Activated CD4-positive, alpha-beta memory T cell treated with anti-CD3 and anti-CD28 coated beads, Interleukin-2, amount 10 ng/mL, durations not matched to agents 7 days and 5 days (primary cell): ENCODE data around the gene PRKCA. TPM values are rescaled to one million over a fixed set of nuclear protein-coding genes. Genes with fewer than 3 reads are reported as not detected.

ENCODE experiments used
- CTCF ChIA-PET: fragments of 350-600 bp; sonication (Branson Sonifier 250); formaldehyde crosslinking; loops from one replicate; lab custom pipeline; 2021; ENCODE audit warnings: antibody characterized with exemption, inconsistent platforms; lab: Charles Lee
- POLR2A ChIA-PET: fragments of 350-600 bp; sonication (Branson Sonifier 250); formaldehyde crosslinking; loops from one replicate; lab custom pipeline; 2021; ENCODE audit warnings: antibody characterized with exemption; lab: Charles Lee
- DNase-seq: peaks from one replicate; pipeline ENCODE4 v3.0.0-alpha.2; 2020
- H3K27ac Mint-ChIP-seq: one replicate; pipeline ENCODE4 v1.8.0; 2021; ENCODE audit warnings: mild to moderate bottlenecking, mixed read lengths
- H3K27me3 Mint-ChIP-seq: one replicate; pipeline ENCODE4 v1.8.0; 2021; ENCODE audit warnings: mixed read lengths
- H3K36me3 Mint-ChIP-seq: one replicate; pipeline ENCODE4 v1.8.0; 2021; ENCODE audit warnings: low read depth, mixed read lengths
- H3K4me1 Mint-ChIP-seq: one replicate; pipeline ENCODE4 v1.8.0; 2021; ENCODE audit warnings: mixed read lengths
- H3K4me3 Mint-ChIP-seq: one replicate; pipeline ENCODE4 v1.8.0; 2021; ENCODE audit warnings: mild to moderate bottlenecking, mixed read lengths
- H3K9me3 Mint-ChIP-seq: one replicate; pipeline ENCODE4 v1.8.0; 2021; ENCODE audit warnings: mixed read lengths
- total RNA-seq, 2 experiments: library from RNA; stranded (reverse); gene quantifications; one replicate each; pipeline ENCODE4 v1.2.3, GENCODE V29; 2021

The PRKCA gene
- total RNA-seq, 2 experiments from 2014 or later: 57.6 to 61.3 TPM

GRCh38 chr17:66661411-66662256, 359.2 kb downstream of the PRKCA start:
- H3K36me3 Mint-ChIP-seq: peaks cover 36% of the 10 kb centered on the region
- H3K27ac Mint-ChIP-seq: no peak overlapping the region
- peaks cover 19% of the 10 kb centered on the region for H3K4me1 Mint-ChIP-seq
- no peaks in the 10 kb centered on the region for H3K27me3 Mint-ChIP-seq
- peaks cover 15% of the 10 kb centered on the region for H3K9me3 Mint-ChIP-seq
- H3K4me3 Mint-ChIP-seq: no peak overlapping the region
- POLR2A ChIA-PET: no interaction called here
- DNase-seq: no peak
- CTCF ChIA-PET: interaction anchor here (1.0 kb wide), 1 partner anchor 9 kb away, joined by 3 read pairs; no protein-coding TSS in a partner anchor

- no peak for DNase-seq
- Mint-ChIP-seq H3K27me3 (no peaks in the 10 kb centered on the region), H3K4me1 (peaks cover 28% of the 10 kb centered on the region), H3K36me3 (peaks cover 36% of the 10 kb centered on the region), H3K4me3 (no peak overlapping the region), H3K9me3 (peaks cover 12% of the 10 kb centered on the region), H3K27ac (no peak overlapping the region)
- CTCF ChIA-PET: no interaction called here
- POLR2A ChIA-PET: no interaction called here
Observed at GRCh38 chr17:66662496-66662895, 360.1 kb downstream of the PRKCA start.

GRCh38 chr17:66663041-66663606, 360.7 kb downstream of the PRKCA start:
- Mint-ChIP-seq H3K4me1 (peaks cover 34% of the 10 kb centered on the region), H3K9me3 (peaks cover 7% of the 10 kb centered on the region), H3K27ac (no peak overlapping the region), H3K27me3 (no peaks in the 10 kb centered on the region), H3K4me3 (no peak overlapping the region), H3K36me3 (peaks cover 36% of the 10 kb centered on the region)
- CTCF ChIA-PET: no interaction called here
- no peak for DNase-seq
- POLR2A ChIA-PET: no interaction called here

GRCh38 chr17:66664336-66664735, 361.9 kb downstream of the PRKCA start:
- ChIA-PET CTCF (no interaction called here), POLR2A (no interaction called here)
- DNase-seq: no peak
- Mint-ChIP-seq H3K27ac (no peak overlapping the region), H3K27me3 (no peaks in the 10 kb centered on the region), H3K4me1 (peaks cover 38% of the 10 kb centered on the region), H3K9me3 (no peaks in the 10 kb centered on the region), H3K4me3 (no peak overlapping the region), H3K36me3 (peaks cover 30% of the 10 kb centered on the region)

- POLR2A ChIA-PET: no interaction called here
- Mint-ChIP-seq H3K27me3 (no peaks in the 10 kb centered on the region), H3K9me3 (no peaks in the 10 kb centered on the region), H3K4me3 (no peak overlapping the region), H3K36me3 (peaks cover 34% of the 10 kb centered on the region), H3K4me1 (peaks cover 35% of the 10 kb centered on the region), H3K27ac (no peak overlapping the region)
- DNase-seq: no peak
- CTCF ChIA-PET: no interaction called here
Observed at GRCh38 chr17:66665194-66665593, 362.8 kb downstream of the PRKCA start.

- Mint-ChIP-seq H3K4me1 (peaks cover 35% of the 10 kb centered on the region), H3K27ac (peak overlapping the region; percentile 62), H3K4me3 (no peak overlapping the region), H3K27me3 (no peaks in the 10 kb centered on the region), H3K9me3 (no peaks in the 10 kb centered on the region), H3K36me3 (peaks cover 35% of the 10 kb centered on the region)
- ChIA-PET POLR2A (no interaction called here), CTCF (no interaction called here)
- no peak for DNase-seq
Observed at GRCh38 chr17:66667090-66667489, 364.7 kb downstream of the PRKCA start.

- H3K9me3 Mint-ChIP-seq: no peaks in the 10 kb centered on the region
- no peak overlapping the region for H3K4me3 Mint-ChIP-seq
- H3K4me1 Mint-ChIP-seq: peaks cover 35% of the 10 kb centered on the region
- peaks cover 35% of the 10 kb centered on the region for H3K36me3 Mint-ChIP-seq
- peak overlapping the region; percentile 62 for H3K27ac Mint-ChIP-seq
- ChIA-PET CTCF (no interaction called here), POLR2A (no interaction called here)
- no peaks in the 10 kb centered on the region for H3K27me3 Mint-ChIP-seq
- DNase-seq: peak; percentile 42
Observed at GRCh38 chr17:66667491-66668030, 365.1 kb downstream of the PRKCA start.

GRCh38 chr17:66670206-66670605, 367.8 kb downstream of the PRKCA start:
- Mint-ChIP-seq H3K27me3 (no peaks in the 10 kb centered on the region), H3K27ac (no peak overlapping the region), H3K4me3 (no peak overlapping the region), H3K9me3 (no peaks in the 10 kb centered on the region), H3K36me3 (peaks cover 37% of the 10 kb centered on the region), H3K4me1 (peaks cover 56% of the 10 kb centered on the region)
- DNase-seq: no peak
- ChIA-PET POLR2A (interaction anchor here (1.0 kb wide), 1 partner anchor 18 kb away, joined by 3 read pairs; no protein-coding TSS in a partner anchor), CTCF (no interaction called here)

- Mint-ChIP-seq H3K27ac (no peak overlapping the region), H3K36me3 (peaks cover 35% of the 10 kb centered on the region), H3K4me1 (peaks cover 56% of the 10 kb centered on the region), H3K9me3 (no peaks in the 10 kb centered on the region), H3K27me3 (no peaks in the 10 kb centered on the region), H3K4me3 (no peak overlapping the region)
- no peak for DNase-seq
- CTCF ChIA-PET: no interaction called here
- POLR2A ChIA-PET: no interaction called here
Observed at GRCh38 chr17:66671156-66671555, 368.7 kb downstream of the PRKCA start.

- Mint-ChIP-seq H3K27ac (peak overlapping the region; percentile 87), H3K4me1 (peaks cover 50% of the 10 kb centered on the region), H3K9me3 (peaks cover 8% of the 10 kb centered on the region), H3K27me3 (no peaks in the 10 kb centered on the region), H3K36me3 (peaks cover 31% of the 10 kb centered on the region), H3K4me3 (peak overlapping the region; percentile 6)
- DNase-seq: peak; percentile 50
- CTCF ChIA-PET: interaction anchor here (1.0 kb wide), 1 partner anchor 107 kb away, joined by 4 read pairs; no protein-coding TSS in a partner anchor
- POLR2A ChIA-PET: no interaction called here
Observed at GRCh38 chr17:66673668-66674276, 371.4 kb downstream of the PRKCA start.

- no peaks in the 10 kb centered on the region for H3K27me3 Mint-ChIP-seq
- H3K4me3 Mint-ChIP-seq: no peak overlapping the region
- ChIA-PET POLR2A (interaction anchor here (0.6 to 1.2 kb wide), 2 partner anchors 22 to 50 kb away, joined by 3 to 4 read pairs; no protein-coding TSS in a partner anchor), CTCF (no interaction called here)
- no peak for DNase-seq
- H3K4me1 Mint-ChIP-seq: peaks cover 56% of the 10 kb centered on the region
- peaks cover 8% of the 10 kb centered on the region for H3K9me3 Mint-ChIP-seq
- peaks cover 31% of the 10 kb centered on the region for H3K36me3 Mint-ChIP-seq
- H3K27ac Mint-ChIP-seq: no peak overlapping the region
Observed at GRCh38 chr17:66675273-66675990, 373.0 kb downstream of the PRKCA start.

GRCh38 chr17:66675991-66676371, 373.6 kb downstream of the PRKCA start:
- Mint-ChIP-seq H3K4me1 (peaks cover 56% of the 10 kb centered on the region), H3K36me3 (peaks cover 31% of the 10 kb centered on the region), H3K27ac (no peak overlapping the region), H3K27me3 (no peaks in the 10 kb centered on the region), H3K4me3 (no peak overlapping the region), H3K9me3 (peaks cover 8% of the 10 kb centered on the region)
- DNase-seq: no peak
- CTCF ChIA-PET: no interaction called here
- POLR2A ChIA-PET: interaction anchor here (0.6 to 1.2 kb wide), 2 partner anchors 22 to 50 kb away, joined by 3 to 4 read pairs; no protein-coding TSS in a partner anchor
